HG02852 (cell line): Measurements from ENCODE around the gene CYTL1.
"Not testable (repeated sequence)": the region's sequence is repeated elsewhere in the genome, so short reads cannot be mapped to it uniquely, and the experiment has no call there.

Experiments used
- ATAC-seq: cut with Tn5 transposase; IDR thresholded peaks from one replicate; pipeline ENCODE4 v1.9.1; 2021; ENCODE audit warnings: mild to moderate bottlenecking, moderate library complexity; ENCODE audit not compliant: unreplicated experiment

The CYTL1 gene

GRCh38 chr4:5003372-5003857, 15.8 kb downstream of the CYTL1 start:
- ATAC-seq, result no peak

- ATAC-seq, result not testable (repeated sequence)
Observed at GRCh38 chr4:5001641-5002040, 17.6 kb downstream of the CYTL1 start.

GRCh38 chr4:4996935-4997334, 22.3 kb downstream of the CYTL1 start:
- not testable (repeated sequence) for ATAC-seq

- ATAC-seq, result no peak
Observed at GRCh38 chr4:4995908-4996265, 23.4 kb downstream of the CYTL1 start.

- peak; percentile 61 for ATAC-seq
Observed at GRCh38 chr4:4995103-4995907, 24.0 kb downstream of the CYTL1 start.

GRCh38 chr4:4994312-4995097, 24.8 kb downstream of the CYTL1 start:
- ATAC-seq, result no peak

GRCh38 chr4:4992833-4993232, 26.4 kb downstream of the CYTL1 start:
- ATAC-seq, result no peak

- no peak for ATAC-seq
Observed at GRCh38 chr4:4991541-4992099, 27.6 kb downstream of the CYTL1 start.

GRCh38 chr4:4990857-4991540, 28.3 kb downstream of the CYTL1 start:
- no peak for ATAC-seq

- no peak for ATAC-seq
Observed at GRCh38 chr4:4990329-4990728, 28.9 kb downstream of the CYTL1 start.

GRCh38 chr4:4989083-4989622, 30.1 kb downstream of the CYTL1 start:
- no peak for ATAC-seq

- ATAC-seq, result no peak
Observed at GRCh38 chr4:4987656-4988055, 31.6 kb downstream of the CYTL1 start.

GRCh38 chr4:4986841-4987240, 32.4 kb downstream of the CYTL1 start:
- ATAC-seq, result no peak

GRCh38 chr4:4985844-4986243, 33.4 kb downstream of the CYTL1 start:
- ATAC-seq, result no peak

GRCh38 chr4:4985036-4985435, 34.2 kb downstream of the CYTL1 start:
- no peak for ATAC-seq

GRCh38 chr4:4984186-4984585, 35.1 kb downstream of the CYTL1 start:
- ATAC-seq, result no peak

GRCh38 chr4:4981827-4982226, 37.4 kb downstream of the CYTL1 start:
- ATAC-seq, result no peak

- ATAC-seq, result no peak
Observed at GRCh38 chr4:4981427-4981826, 37.8 kb downstream of the CYTL1 start.

GRCh38 chr4:4980621-4981230, 38.5 kb downstream of the CYTL1 start:
- no peak for ATAC-seq

GRCh38 chr4:4979971-4980370, 39.3 kb downstream of the CYTL1 start:
- no peak for ATAC-seq
